SK-N-MC (cell line): Measurements from ENCODE around the gene TRIM29.

Experiments used
- EZH2 ChIP-seq: fragments of 200-600 bp; sonication (generic); IDR thresholded peaks from one replicate; pipeline ENCODE4 v1.6.1; 2017; ENCODE audit warnings: antibody characterized with exemption
- FOXP2 ChIP-seq: optimal IDR thresholded peaks from 2 replicates; pipeline ENCODE3; 2011; ENCODE audit warnings: mild to moderate bottlenecking, moderate library complexity; ENCODE audit not compliant: insufficient read depth; ENCODE audit errors: extremely low read length, control extremely low read depth
- POLR2AphosphoS5 ChIP-seq: IDR thresholded peaks from 2 replicates; pipeline ENCODE4 v1.6.1; 2012; ENCODE audit warnings: mild to moderate bottlenecking, low read depth, low read length, borderline replicate concordance

- TF ChIP-seq POLR2AphosphoS5 (no peak), EZH2 (no peak), FOXP2 (no peak)
Measured at GRCh38 chr11:120132645-120133185, 5.2 kb downstream of the TRIM29 start.
